NCI-H2227 (cell line): ENCODE results near the gene MYOZ1.

Experiments
- DNase-seq: peaks from one replicate; lab custom pipeline; 2025; ENCODE audit not compliant: unreplicated experiment; lab: John Stamatoyannopoulos, UW

MYOZ1 gene

DNA sequence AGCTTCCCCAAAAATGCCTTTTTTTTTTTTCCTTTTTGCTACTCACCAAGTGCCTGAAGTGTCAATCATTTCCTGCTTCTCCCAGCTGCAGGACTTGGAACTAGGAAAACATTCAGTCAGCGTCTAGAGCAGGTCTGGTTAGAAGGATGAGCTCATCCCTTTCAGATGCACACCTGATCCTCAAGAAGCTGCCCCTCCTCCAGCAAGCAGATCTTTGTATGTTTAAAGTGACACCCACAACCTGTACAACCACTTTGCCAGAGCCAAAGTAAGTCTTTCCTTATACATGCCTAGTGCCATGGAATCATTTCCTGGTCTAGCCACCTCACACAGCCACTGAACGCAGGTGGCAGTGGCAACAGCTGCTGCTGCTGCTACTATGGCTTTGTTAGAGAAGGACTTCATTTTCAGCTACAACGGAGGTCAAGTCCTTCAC, 39.8 kb downstream of the MYOZ1 start:
- peak; percentile 57 for DNase-seq

DNA sequence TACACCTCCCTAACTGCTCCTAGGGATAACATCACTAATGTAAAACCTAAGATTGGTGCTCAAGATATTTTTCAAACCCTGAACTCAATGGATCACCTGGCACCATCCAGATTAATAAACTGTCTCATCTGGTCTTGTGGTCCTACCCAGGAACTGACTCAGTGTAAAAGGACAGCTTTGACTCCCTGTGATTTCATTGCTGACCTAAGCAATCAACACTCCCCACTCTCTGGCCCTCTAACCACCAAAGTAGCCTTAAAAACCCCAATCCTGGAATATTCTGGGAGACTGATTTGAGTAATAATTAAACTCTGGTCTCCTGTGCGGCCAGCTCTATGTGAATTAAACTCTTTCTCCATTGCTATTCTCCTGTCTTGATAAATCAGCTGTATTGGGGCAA, 43.9 kb downstream of the MYOZ1 start:
- no peak for DNase-seq

DNA sequence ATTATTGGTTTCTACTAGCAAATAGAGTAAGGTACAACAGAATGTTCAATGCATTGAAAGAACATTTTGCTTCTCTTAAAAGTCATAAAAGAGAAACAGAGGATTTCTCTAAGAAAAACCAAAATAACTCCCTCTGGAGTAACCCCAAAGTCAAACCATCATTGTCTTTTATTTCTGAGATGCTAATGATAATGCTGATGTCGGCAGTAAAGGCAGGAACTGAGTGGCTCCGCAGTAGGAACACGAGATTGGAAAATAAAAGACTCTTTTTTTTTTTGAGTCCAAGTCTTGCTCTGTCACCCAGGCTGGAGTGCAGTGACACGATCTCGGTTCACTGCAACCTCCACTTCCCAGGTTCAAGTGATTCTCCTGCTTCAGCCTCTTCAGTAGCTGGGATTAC, 47.5 kb downstream of the MYOZ1 start:
- no peak for DNase-seq

DNA sequence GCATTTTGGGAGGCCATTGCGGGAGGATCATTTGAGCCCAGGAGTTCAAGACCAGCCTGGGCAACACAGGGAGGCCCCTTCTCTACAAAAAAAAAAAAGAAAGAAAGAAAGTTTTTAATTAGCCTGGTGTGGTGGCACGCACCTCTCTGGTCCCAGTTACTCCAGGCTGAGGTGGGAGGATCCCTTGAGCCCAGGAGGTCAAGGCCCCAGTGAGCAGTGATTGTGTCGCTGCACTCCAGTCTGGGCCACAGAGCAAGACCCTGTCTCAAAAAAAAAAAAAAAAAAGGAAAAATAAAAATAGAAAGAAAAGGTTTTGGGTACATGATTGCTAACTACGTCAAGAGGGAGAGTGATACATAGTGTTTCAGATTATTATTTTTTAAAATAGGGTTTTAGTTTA, 48.2 kb downstream of the MYOZ1 start:
- DNase-seq = no peak

DNA sequence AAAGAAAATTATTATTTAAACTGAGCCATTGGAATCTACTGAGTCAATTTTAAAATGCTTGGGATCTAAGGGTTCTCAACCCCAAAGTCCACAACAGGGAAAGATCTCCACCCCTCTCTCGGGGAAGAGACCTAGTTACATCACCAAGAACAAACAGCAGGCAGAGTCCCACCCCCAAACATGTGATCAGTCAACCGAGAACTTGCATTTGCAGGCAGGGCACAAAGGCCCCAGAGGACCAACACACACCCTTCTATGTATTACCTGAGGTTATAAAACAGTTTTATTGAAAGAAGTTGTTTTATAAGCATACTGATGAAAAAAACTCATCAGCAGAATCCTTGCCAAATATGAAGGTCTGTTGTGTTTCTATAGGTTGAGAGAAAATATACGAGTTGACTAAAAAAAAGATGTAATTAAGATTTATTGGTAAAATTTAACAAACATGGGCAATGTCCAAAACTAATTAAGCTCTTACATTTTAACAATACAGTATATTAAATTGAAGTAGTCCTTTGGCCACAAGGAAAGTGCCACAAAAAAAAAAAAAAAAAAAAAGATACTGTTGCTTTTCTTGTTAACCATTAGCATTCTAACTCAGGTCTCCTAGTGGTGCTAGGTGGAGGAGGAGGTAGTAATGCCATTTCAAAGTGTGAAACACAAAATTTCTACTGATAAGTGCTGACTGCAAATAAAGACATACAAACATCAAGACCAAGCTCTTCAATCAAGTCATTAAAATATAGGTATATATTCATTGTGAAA, 49.2 kb downstream of the MYOZ1 start:
- DNase-seq = peak; percentile 16

DNA sequence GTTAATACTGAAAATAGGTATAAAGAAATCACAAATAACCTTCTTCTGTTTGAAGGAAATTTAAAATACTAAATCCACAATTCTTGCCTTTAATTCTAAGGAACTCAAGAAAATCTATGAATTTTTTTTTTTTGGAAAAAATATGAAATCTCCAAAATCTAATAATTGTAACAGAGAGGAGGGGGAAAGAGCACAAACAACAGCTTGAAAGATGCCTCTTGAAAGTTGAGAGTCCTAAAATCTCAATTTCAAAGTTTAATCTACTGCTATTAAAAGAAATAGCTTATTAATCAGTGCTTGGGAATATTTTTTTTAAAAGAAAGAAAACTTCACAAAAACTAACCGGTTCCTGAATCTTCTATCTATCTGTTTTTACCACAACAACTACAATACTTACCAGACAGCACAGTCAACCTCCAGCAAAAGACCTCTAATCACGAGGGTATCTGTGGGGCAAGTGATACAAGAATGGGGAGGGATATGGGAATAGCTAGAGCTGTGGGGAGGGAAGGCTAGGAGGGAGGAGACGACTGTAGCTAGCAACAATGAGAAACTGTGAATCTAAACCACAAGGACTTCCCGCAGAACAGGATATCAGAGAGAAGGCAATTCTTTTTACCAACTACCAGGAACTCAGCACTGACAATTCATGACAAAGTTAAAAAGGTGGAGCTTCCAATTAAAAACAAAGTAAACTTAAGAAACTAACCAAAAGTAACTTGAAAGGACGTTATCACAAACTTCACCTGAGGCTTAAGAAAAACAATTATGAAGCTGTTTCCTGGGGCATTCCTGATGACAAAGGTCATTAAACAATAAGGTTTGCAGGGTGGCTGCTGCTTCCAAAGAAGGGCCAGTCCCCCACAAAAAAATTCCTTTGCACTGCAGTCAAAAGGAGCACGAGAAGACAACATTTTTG, 50.1 kb downstream of the MYOZ1 start, which contains the start of gene USP54:
Gene USP54, minus strand, starts transcription at position 462 of the 919 bp plus-strand sequence. CDS start 15,684 bp downstream, outside the sequence.
- DNase-seq = peak; percentile 8

DNA sequence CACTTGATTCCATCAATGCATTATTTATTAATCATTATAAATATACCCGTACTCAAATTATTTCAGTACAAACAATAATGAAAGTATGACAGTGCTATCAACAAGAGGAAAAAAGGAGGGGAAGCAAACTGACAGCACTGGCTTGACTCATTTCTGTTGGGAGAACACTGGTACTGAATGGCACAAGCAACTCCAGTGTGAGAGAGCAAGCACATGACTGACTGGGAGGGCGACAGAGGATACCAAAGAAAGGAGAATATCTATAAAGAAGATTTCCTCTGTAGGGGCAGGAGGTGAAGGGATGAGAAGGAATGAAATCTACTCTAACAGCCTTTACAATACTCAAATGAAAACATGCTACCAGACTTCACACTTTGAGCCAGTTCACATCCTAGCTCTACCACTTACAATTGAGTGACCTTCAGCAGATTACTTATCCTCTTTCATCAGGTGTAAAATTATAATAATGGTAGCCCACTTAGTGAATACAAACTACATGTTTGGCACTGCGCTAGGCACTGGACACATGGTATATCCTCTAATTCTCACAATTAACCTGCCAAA, 51.6 kb downstream of the MYOZ1 start:
- peak; percentile 0 for DNase-seq

DNA sequence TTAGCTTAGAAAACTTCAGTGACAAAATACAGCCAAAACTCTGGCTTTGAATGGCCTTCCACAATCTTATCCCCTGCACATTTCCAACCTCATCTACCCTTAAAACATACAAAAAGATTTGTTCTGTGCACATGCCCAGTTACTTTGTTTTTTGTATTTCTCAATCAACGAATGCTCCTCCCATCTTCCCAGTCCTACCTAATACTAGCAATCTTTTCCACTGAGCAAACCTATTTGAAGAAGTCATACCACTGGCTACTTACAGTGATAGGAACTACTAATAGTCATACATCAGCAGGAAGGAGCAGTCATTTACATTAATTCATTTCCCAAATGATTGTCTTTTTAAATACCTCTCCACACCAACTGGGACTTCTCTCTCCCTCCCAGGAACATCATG, 52.6 kb downstream of the MYOZ1 start:
- no peak for DNase-seq

DNA sequence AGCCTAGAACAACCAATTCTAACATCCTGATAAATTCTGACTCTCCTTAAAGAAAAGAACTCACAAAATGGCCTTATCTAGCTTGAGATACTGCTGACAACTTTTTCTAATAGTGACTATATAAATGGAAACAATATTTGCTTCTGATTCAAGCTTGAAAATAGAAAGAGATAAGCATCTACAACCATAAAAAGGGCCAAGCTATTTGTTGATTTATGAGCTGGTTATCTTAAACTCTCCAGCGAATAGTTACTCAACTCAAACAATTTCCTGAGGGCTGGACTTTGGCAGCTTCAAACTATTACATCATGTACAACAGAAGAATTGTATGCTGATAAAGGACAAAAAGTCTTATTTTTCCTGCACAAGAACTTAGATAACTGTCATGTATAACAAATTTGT, 54.7 kb downstream of the MYOZ1 start:
- no peak for DNase-seq

DNA sequence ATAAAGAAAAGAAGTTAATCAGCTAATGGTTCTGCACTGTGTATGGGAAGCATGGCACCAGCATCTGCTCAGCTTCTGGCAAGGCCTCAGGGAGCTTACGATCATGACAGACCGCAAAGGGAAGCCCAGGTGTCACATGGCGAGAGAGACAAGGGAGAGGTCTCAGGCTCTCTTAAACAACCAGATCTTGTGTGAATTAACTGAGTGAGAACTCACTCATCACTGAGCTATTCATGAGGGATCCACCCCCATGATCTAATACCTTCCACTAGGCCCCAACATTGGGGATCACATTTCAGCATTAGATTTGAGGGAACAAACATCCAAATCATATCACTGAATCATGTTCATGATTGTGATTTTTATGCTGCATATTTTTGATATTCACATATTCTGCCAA, 55.9 kb downstream of the MYOZ1 start:
- DNase-seq = no peak

DNA sequence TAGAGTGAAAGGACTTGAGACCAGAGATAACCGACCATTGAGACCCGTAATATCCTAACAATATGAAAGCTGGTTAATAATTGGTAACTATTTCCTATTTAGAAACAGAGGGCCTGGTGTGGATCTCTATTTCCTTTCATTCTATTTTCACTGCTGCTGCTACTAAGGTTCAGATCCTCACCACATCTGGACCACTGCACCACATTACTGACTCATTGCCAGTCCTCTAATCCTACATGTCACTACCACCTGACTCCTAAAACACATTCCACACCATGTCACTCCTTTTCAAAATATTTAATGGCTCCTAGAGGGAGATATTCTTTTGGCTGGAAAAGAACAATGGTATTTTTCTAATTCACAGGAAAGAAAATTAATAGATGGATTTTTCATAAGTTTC, 56.5 kb downstream of the MYOZ1 start:
- DNase-seq = no peak

DNA sequence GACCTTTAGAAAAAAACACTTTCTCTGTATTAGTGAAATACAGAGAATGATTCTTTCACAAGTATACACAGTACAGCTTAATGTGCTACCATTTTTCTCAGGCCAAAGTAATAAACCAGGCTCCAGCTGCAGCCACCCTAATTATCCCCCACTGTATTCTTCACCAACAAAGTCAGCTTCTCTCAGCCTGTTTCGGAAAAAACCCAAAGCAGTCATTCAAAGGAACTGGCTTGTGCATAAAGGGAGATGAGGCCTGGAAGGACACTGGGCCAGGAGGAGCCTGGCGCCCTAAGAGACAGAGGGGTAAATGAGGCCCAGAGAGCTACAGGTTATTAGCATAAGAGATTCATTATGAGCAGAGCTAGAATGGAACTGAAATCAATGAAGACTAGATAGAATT, 59.4 kb downstream of the MYOZ1 start:
- no peak for DNase-seq
